ENCODE data around the gene MGMT.

DNA sequence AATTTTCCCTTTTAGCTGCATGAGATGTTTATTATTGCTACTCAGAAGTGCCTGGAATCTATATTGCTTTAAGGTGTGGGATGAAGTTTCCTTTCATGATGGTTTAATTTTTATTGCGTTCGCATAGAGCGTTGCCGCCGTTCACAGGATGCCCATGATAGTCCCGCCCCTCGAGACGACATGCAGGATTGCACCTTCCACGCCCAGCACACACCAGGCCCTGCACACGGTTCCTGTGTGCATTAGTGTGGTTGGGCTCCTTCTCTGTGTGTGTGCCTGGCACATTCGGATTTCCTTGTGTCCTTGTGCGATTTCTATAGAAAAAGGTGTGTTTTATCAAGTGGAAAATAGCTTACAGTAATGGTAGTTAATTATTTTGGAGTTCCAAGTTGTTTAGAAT is 42.1 kb downstream of the MGMT start:
- TF ChIP-seq, protein P1, sequence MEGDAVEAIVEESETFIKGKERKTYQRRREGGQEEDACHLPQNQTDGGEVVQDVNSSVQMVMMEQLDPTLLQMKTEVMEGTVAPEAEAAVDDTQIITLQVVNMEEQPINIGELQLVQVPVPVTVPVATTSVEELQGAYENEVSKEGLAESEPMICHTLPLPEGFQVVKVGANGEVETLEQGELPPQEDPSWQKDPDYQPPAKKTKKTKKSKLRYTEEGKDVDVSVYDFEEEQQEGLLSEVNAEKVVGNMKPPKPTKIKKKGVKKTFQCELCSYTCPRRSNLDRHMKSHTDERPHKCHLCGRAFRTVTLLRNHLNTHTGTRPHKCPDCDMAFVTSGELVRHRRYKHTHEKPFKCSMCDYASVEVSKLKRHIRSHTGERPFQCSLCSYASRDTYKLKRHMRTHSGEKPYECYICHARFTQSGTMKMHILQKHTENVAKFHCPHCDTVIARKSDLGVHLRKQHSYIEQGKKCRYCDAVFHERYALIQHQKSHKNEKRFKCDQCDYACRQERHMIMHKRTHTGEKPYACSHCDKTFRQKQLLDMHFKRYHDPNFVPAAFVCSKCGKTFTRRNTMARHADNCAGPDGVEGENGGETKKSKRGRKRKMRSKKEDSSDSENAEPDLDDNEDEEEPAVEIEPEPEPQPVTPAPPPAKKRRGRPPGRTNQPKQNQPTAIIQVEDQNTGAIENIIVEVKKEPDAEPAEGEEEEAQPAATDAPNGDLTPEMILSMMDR (IDR thresholded peaks at IDR 0.05): no peak
- TF ChIP-seq POLR2A (IDR thresholded peaks at IDR 0.05) (no peak), EP300 (IDR thresholded peaks at IDR 0.05) (no peak)

All from ovary (tissue), 3 donors.